ENCODE results near the gene WDR82.

WDR82 gene

DNA sequence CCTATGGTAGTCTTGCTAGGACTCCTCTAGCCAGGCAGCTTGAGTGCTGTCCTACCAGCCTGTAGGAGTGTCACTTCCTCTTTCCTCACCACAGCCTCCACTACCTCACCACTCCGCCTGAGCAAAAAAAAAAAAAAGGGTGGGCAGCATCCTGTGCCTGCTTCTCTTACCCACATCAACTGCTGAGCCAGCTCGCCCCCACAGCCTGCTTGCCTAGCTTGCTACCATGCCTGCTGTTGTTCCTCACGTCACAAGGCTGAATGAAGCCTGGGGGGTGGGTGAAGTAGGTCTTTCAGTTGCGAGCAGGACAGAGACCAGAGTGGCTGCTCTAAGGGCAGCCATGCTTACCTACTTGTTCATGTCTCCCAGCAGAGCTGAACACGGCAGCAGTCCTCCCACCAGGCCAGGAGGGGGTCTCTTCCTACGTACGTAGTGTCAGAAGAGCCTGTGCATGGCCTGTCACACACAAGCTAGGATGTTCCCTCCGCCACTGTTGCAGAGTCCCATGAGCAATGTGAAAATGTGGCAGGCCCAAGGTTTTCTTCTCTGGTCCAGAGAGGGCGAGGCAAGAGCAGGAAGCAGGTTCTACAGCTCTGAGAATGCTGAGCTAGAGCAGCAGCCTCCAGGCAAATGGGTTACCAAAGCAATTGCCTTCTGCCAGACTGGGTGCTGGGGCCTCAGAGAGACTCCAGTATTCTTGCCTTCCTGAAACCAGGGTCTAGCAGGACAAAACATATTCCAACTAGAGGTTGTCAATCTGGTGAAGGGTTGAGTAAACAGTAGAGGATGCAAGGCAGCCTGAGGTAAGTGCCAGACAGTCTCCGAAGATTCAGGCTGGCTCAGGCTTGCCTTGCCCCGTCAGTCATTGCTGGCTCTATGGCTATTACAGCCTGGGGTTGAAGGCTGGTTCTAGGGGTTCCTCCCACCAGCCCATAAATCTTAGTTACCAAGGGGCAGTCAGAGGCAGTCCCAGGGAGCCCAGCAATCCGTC, 24.8 kb downstream of the WDR82 start:
- DNase-seq, result peak; percentile 76

DNA sequence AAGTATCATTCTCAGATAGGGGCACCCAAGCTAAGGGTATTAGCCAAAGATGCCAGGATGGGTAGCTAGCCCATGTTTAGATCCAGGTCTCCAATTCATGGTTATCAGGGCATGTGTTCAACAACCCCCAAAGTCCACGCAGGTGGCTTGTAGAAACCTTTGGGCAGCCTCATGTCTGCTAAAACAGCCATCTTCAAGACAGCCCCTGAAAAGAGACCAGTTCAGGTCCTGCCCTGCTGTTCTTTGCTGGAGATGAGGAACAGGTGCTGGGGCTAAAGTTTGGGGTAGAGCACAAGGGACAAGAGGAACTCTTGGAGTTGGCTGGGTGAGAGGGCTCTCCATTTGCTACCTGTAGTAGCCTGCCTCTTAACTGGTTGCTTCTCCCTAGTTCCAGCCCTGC, 28.3 kb downstream of the WDR82 start:
- no peak for DNase-seq

DNA sequence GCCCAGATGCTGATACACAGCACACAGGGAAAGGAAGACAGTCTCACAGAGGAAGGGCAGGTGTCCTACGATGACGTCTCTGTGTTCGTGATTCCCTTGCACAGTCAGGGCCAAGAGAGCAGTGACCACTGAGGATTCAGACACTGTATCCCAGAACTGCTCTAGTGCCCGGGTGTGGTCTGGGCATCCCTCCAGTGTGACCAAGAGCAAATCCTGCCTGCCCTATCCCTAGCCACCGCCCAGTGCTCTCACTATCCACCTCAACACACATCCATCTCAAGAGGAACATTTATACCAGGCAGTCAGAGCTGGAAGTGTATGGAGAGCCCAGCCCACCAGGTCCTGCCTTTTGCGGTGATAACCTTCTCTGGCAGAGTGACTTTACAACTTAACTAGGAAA, 28.8 kb downstream of the WDR82 start:
- no peak for DNase-seq

DNA sequence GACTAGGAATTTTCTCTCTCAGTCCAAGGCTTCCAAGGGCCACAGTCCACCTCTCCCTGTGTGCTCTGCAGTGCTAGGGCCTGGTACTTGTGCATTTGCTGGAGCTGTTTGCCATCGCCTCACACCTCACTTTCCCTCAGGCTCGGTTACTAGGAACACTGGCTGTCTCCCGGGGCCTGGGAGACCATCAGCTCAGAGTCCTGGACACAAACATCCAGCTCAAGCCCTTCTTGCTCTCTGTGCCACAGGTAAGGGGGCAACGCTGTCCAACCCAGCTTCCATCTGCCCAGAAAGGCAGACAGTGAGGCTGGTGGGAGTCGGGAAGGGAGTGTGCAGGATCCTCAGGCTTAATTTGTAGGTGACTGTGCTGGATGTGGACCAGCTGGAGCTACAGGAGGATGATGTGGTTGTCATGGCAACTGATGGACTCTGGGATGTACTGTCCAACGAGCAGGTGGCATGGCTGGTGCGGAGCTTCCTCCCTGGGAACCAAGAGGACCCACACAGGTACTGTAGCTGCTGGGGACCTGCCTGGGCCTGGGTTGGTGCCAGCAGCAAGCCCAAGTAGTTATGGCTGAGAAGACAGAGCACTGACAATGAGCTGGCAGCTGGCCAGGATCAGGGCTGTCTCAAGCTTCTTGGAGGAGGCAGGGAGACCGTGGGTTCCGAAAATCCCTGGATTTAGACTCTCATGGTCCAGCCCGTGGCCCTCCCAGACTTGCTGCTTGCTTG, 29.5 kb downstream of the WDR82 start:
- DNase-seq, result no peak

DNA sequence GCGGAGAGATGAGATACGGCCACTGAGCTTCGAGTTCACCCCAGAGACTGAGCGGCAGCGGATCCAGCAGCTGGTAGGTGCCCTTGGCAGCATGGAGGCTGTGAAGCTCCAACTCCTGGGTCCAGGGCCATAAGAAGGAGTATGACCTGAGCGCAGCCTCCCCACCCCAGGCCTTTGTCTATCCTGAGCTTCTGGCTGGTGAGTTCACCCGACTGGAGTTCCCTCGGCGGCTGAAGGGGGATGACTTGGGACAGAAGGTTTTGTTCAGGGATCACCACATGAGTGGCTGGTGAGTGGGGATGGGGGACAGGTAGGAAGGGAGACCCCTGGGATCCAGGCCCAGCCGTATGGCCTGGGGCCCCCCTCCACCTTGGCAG, 30.3 kb downstream of the WDR82 start:
- no peak for DNase-seq

DNA sequence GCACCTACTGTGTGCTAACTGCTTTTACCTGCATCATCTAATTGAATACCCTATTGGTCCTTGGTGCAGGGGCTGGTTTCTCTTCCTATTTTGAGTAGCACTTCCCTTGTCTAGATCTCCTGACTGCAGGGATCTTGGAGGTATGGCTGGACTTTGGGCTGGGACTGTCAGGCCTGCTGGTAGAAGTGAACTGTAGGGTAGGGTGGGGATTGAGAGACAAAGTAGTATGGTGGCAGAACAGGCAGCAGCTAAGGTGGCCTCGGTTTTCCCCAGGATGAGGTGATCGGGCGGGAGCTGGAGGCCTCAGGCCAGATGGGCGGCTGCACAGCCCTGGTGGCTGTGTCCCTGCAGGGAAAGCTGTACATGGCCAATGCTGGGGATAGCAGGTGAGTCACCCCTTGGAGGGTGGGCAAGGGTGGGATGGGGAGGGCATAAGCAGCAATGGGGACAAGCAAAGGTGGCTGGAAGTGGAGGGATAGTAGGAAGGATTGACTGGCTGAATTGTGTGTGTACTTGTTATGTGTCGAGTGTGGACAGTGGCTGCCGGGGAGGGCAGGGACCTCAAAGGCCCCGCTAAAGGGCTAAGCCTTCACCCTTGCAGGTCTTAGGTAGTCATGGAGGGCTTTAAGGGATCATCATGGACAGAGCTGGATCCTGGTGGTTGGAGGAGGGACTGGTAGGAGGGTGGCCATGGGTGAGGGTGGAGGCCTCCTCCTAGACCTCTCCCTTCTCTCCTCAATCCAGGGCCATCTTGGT, 30.9 kb downstream of the WDR82 start:
- DNase-seq, result no peak

DNA sequence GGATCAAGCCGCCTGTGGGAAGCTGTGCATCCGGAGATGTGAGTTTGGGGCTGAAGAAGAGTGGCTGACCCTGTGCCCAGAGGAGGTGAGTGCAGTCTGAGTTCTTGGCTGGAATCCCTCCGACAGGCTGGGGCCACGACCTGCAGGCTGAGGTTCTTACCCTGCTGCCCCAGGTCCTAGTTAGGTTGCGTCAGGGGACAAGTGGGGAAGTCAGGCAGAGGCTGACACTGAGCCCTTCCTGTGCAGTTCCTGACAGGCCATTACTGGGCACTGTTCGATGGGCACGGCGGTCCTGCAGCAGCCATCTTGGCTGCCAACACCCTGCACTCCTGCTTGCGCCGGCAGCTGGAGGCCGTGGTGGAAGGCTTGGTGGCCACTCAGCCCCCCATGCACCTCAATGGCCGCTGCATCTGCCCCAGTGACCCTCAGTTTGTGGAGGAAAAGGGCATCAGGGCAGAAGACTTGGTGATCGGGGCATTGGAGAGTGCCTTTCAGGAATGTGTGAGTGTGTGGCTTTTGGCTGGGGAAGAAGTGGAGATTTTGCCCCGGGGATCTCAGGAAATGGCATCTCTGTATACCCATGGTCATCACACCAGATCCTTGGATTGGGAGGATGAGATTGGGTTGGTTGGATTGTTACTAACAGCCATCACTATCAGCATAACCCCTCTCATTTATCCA, 31.6 kb downstream of the WDR82 start:
- no peak for DNase-seq

DNA sequence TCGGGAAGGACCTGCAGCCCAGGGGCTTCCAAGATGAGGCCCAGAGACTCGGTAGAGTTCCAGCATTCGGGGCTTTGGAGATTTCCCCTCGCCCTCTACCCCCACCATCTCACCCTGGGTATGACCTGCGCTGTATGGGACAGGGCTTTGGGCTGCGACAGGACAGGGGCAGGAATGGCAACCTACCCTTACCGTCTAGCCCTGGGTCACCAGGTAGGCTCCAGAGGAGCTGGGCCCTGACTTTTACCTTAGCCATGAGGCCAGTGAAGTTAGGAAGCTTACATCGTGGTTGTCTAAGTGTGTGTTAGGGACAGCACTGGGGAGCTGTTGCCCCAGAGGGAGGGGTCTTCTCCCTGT, 32.2 kb downstream of the WDR82 start:
- no peak for DNase-seq

DNA sequence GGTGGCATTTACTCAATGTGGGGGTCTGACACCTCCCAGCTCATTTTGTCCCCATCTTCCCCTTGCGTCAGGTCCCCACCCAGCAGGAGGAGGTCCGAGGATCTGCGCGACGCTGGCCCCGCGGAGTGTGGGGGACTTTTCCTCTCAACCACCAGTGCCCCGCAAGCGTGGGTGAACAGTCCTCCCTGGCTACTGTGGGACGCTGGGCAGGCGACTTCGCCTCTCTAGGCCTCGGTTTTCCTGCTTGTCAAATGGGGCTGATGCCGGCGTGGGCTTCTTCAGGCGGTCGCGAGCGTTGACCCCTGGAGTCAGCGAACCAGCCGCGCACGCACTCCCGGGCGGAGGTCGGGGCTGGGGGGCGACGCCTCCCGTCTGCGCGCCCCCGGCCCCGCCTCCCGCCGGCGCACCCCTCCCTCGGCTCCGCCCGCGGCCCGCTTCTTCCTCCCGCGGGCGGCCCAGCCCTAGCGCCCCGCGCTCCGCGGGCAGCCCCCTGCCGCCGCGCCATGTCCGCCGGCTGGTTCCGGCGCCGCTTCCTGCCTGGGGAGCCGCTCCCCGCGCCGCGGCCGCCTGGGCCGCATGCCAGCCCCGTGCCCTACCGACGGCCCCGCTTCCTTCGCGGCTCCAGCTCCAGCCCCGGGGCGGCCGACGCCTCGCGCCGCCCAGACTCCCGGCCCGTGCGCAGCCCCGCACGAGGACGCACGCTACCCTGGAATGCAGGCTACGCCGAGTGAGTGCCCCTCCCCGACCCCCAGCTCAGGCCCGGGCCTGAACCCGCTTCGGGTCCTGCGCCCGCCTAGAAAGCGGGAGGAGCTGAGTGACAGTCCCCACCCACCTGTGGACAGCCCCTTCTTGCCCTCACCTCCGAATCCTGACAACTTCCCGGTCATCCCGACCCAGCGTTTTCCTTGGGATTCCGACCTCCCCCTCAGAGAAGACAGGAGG, 32.9 kb downstream of the WDR82 start, which contains the start of gene PPM1M:
Gene PPM1M (plus strand): TSS at position 438 of the 942 bp plus-strand sequence. CDS start 66 bp downstream, at position 504.
- DNase-seq, result peak; percentile 60

DNA sequence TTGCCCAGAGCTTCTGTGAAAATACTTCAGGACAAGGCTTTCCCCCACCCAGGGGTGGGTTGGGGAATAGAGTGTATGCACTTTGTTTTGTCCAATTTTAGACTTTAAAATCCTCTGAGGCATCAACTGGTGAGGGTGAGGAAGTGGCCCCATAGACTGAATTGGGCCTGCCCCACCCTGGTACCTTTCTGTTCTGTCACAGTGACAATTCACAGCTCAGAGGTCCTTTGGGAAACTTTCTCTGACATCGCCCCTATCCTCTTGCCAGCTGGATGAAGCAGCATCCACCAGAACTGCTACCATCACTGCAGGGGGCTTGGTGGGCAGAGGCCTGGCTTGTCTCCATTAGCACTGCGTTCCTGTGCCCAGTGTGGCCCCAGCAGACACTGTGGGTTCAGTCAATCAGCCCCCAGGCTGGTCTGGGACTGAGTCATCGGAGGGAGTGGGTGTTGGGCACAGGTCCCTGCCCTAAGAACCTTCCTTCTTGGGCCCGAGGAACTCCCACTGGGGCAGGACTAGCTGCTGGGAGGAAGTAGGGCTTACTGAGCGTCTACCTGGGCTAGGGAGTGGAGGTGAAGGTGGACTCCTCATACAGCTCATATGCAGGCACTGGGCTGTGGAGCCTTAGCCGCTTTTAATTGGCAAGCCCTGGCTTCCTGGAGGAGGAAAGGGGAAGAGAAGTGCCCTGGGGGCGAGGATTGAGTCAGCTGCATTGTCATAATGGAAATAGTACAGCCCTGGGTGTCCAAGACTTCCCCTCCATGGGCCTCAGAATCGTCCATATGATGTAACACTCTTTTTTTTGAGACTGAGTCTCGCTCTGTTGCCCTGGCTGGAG, 34.4 kb downstream of the WDR82 start:
- peak; percentile 34 for DNase-seq

DNA sequence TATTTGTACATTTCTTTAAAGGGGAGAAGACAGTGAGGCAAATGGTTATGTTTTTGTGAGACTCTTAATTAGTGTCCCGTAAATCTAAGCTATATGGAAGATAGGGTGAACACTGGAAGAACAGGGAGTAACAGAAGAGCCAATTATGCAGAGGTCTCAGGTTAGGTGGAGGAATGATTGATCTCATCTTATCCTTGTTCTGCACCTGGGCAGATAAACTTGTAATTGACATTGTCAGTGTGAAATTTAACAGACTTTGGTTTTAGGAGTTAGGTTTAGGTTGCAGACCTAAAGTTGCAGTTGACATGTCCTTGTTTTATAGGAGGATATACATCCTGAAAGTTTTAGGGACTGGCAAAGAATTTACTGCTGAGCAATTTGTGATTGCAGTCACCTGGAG, 36.4 kb downstream of the WDR82 start:
- DNase-seq, result no peak

DNA sequence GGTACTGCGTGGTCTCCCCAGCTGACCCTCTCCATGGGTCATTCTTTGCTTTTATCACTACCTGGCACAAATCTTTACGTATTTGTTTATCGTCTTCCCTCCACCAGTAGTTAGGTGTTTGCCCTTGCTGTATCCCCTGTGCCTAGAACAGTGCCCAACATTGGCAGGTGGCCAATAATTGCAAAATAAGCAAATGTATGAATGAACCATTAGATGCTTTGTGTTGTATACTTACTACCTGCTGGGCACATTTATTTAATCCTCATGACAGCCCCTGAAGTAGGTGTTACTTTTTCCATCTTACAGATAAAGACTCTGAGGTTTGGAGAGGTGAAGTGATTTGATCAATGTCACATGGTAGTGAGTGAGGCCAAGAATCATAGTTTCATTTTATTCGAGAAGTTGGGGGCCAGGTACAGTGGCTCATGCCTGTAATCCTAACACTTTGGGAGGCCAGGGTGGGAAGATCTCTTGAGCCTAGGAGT, 37.5 kb downstream of the WDR82 start:
- peak; percentile 1 for DNase-seq

DNA sequence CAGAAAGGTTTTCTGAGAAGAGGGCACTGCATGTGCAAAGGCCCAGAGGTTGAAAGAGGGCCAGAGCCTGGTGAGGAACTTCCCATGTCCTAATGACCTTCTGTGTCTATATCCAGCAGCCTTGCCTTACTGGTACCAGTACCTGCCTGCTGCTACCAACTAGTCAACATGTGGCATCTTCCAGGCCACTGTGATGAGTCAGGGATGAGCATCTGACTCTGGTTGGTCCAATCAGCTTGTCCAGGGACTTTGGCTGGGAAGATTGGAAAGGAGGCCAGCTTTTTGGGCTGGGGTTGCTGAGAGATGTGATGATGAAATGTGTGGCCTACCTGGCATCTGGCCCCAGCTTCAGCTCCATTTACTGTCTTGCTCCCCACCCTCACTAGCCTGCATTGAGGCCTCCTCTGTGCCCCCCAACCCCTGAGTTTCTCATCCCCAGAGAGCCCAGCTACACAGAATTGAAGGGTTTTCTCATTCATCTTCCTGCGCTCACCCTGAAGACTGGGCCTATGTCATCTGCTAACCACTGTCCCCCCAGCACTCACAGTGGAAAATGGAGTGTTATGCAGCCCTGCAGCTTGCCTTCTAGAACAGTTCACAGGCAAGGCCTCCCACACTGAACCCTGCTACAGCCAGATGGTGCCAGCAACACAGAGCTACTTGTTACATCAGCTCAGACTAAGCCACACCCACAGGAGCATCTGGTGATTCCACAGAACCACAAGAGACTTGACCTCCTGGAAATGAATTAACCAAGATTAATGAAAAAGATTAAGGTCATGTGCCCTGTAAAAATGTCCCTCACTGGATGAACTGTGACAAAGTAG, 38.2 kb downstream of the WDR82 start:
- peak; percentile 52 for DNase-seq

DNA sequence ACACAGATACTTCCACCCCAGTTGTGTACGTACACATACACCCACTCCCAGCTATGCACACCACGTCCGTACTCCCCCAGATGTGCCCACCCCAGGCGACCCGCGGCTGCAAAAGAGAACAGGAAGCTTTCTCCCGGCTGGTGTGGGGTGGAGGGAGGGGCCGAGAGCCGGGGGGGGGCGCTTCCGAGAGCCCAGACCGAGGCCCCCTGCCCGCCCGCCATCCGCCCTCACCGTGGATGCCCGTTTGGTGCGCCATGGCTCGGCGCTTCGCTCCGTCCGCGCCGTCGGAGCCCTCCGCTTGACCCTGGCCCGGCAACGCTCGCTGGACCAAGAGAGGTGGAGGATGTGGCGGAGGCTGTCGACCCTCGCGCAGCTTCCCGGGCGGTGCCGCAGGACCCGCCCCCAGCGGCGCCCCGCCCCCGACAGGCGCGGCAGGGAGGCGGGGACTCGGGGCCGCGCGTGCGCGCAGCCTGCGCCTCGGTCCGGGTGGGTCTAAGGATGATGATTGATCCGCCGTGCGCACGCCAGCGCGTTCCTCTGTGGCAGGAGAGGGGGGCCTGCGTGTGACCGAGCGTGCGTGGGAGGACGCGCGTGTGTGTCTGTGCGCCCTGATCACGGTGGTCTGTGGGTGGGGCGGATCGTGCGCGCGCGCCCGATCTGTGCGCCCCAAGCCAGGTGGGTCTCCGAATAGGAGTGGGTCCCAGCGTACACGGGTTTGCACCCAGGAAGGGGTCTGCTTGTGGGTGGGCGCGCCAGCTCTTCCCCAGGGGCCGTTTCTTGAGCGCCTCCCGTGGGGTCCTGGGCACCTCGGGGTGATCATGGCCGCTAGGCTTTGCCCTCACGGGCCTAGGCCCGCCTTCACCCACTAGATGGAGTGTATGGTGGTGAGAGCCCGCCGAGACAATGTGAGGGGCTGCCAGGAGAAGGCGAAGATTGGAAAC, 39.4 kb downstream of the WDR82 start, which contains the start of gene TWF2:
Gene TWF2 (minus strand): TSS at position 398 of the 941 bp plus-strand sequence. CDS start 142 bp downstream, at position 256.
- peak; percentile 88 for DNase-seq

DNA sequence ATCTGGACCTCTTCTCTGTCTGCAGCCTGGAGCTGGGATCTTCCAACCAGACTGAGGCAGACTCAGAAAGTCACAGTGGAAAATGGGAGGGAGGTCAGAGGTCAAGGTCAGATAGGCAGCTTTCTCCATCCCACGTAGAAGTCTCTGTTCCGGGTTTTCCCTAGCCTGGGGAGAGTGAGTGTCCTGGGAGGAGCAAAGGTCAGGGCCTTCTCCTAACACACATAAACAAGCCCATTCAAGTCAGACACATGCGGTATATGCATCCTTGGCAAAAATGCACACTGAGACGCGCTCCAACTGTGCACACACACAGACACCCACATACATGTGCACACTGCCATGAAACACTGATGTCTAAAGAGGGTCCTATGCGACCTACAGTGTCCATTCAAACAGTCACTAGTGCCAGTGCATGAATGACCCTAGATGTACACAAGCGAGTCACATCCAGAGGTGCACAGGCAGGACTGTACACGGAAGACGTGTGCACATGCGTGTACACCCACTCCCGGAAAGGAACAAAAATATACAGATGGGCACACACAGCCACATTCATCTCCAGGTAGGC, 40.2 kb downstream of the WDR82 start:
- DNase-seq, result peak; percentile 3

DNA sequence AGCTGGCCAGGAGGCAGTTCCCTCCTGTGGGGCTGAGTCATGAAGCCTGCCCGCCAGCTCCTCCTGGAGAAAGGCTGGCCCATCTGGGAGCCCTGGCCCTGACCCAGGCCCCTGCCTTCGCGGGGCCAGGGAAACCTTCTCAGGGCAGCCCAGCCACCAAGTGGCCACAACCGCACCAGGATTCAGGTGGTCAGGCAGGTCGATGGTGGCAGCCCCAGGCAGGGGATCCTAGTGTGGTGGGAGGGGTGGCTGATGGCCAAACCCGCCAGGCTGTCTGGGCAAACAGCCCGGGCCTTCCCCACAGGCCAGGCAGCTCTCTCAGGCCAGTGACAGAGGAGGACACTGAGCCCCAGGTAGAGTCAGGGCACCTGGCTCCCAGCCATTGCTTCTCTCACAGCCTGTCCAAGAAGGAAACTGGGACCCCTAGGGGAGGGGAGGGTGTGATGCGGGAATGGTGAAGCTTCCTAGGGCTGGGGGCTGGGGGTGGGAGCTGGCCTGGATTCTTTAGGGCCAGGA, 40.7 kb downstream of the WDR82 start:
- DNase-seq, result no peak

DNA sequence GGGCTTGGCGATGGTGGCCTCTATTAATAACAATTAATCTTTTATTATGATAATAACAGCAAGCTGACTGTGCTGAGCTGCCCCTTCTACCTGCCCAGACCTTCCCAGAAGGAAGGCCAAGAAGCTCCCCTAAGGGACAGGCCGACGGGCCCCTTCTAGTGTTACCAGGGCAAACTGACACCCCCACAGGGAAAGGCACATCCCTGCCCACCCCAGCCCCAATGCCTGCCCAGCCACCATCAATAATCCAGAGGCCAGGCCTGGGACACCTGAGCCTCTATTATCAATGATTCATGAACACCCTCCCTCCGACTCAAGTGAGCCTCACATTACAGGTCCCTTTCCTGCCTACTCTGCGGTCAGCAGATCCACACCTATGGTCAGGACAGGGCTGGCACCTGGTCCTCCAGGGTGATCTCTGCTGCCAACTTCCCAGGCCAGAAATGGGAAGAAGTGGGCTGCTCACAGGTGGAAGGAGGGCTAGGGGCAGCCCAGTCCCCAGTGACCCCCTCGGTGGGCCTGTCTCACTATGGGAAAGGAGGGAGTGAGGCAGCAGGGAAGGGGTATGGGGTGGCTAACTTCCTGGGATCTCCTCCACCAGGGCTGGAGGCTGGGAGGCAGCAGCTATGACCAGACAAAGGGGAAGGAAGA, 41.3 kb downstream of the WDR82 start:
- peak; percentile 1 for DNase-seq

All from stimulated activated CD4-positive, alpha-beta T cell treated with anti-CD3 and anti-CD28 coated beads, Interleukin-4, amount 100 ng/mL, for 1 hour (primary cell).